ENCODE measurements around the gene TRPM8.

- TF ChIP-seq CTCF (IDR thresholded peaks at IDR 0.05; ENCODE audit: low read depth, low read length) (no peak), EZH2phosphoT487 (IDR thresholded peaks at IDR 0.05; ENCODE audit: low read depth) (no peak)
Measured at GRCh38 chr2:233972941-233973575, 55.9 kb downstream of the TRPM8 start.
